Activated T-helper 1 cell treated with Interleukin-2 at 50 U/mL for 16 hours (primary cell): ENCODE results near the gene UBE2U.
"Not testable (repeated sequence)": the region's sequence is repeated elsewhere in the genome, so short reads cannot be mapped to it uniquely, and the experiment has no call there.

Experiments
- DNase-seq: peaks from one replicate; pipeline ENCODE4 v3.0.0-alpha.2; 2020; ENCODE audit warnings: low read depth

The UBE2U gene

GRCh38 chr1:64241069-64241468, 37.6 kb downstream of the UBE2U start:
- DNase-seq = no peak

GRCh38 chr1:64242895-64243756, 39.7 kb downstream of the UBE2U start:
- DNase-seq = no peak

- DNase-seq = no peak
Observed at GRCh38 chr1:64243757-64244080, 40.3 kb downstream of the UBE2U start.

- no peak for DNase-seq
Observed at GRCh38 chr1:64245495-64245894, 42.1 kb downstream of the UBE2U start.

GRCh38 chr1:64246294-64246917, 43.0 kb downstream of the UBE2U start:
- DNase-seq = no peak

GRCh38 chr1:64248065-64248464, 44.6 kb downstream of the UBE2U start:
- DNase-seq = no peak

- DNase-seq = not testable (repeated sequence)
Observed at GRCh38 chr1:64250472-64250871, 47.0 kb downstream of the UBE2U start.

GRCh38 chr1:64251971-64252370, 48.5 kb downstream of the UBE2U start:
- no peak for DNase-seq

GRCh38 chr1:64257233-64257632, 53.8 kb downstream of the UBE2U start:
- not testable (repeated sequence) for DNase-seq

GRCh38 chr1:64258444-64258843, 55.0 kb downstream of the UBE2U start:
- DNase-seq = not testable (repeated sequence)

GRCh38 chr1:64263335-64263734, 59.9 kb downstream of the UBE2U start:
- DNase-seq = no peak

GRCh38 chr1:64263856-64264255, 60.4 kb downstream of the UBE2U start:
- DNase-seq = no peak

- no peak for DNase-seq
Observed at GRCh38 chr1:64265141-64265540, 61.7 kb downstream of the UBE2U start.

- DNase-seq = no peak
Observed at GRCh38 chr1:64266991-64267390, 63.6 kb downstream of the UBE2U start.

- DNase-seq = peak; percentile 24
Observed at GRCh38 chr1:64268653-64269557, 65.5 kb downstream of the UBE2U start.

- DNase-seq = no peak
Observed at GRCh38 chr1:64269558-64269884, 66.1 kb downstream of the UBE2U start.

- DNase-seq = no peak
Observed at GRCh38 chr1:64280001-64280400, 76.6 kb downstream of the UBE2U start.

GRCh38 chr1:64282351-64282750, 78.9 kb downstream of the UBE2U start:
- no peak for DNase-seq

- DNase-seq = no peak
Observed at GRCh38 chr1:64287071-64287470, 83.6 kb downstream of the UBE2U start.

- no peak for DNase-seq
Observed at GRCh38 chr1:64290420-64290819, 87.0 kb downstream of the UBE2U start.

GRCh38 chr1:64291931-64292330, 88.5 kb downstream of the UBE2U start:
- DNase-seq = no peak

- no peak for DNase-seq
Observed at GRCh38 chr1:64292399-64292798, 89.0 kb downstream of the UBE2U start.

- no peak for DNase-seq
Observed at GRCh38 chr1:64293820-64294219, 90.4 kb downstream of the UBE2U start.
